Loucy (cell line): ENCODE data around the gene CPA1.

Experiments used
- H2AFZ ChIP-seq: fragments of 200-600 bp; sonication (generic); 2 replicates; pipeline ENCODE4 v1.6.0; 2016; ENCODE audit warnings: antibody characterized with exemption, mild to moderate bottlenecking, low read length, moderate library complexity
- H3F3A ChIP-seq: fragments of 200-600 bp; 2 replicates; pipeline ENCODE4 v1.6.0; 2016; ENCODE audit warnings: antibody characterized with exemption, low read depth, mild to moderate bottlenecking
- H3K27me3 ChIP-seq: fragments of 200-600 bp; sonication (generic); 2 replicates; pipeline ENCODE4 v1.6.1; 2014; ENCODE audit warnings: low read length, mild to moderate bottlenecking; ENCODE audit not compliant: insufficient read depth, poor library complexity, severe bottlenecking
- H3K36me3 ChIP-seq: fragments of 200-600 bp; sonication (generic); 2 replicates; pipeline ENCODE4 v1.6.1; 2016; ENCODE audit warnings: low read length; ENCODE audit not compliant: insufficient read depth
- H3K4me1 ChIP-seq: fragments of 200-600 bp; sonication (generic); 2 replicates; pipeline ENCODE4 v1.5.1; 2014; ENCODE audit warnings: low read length, mild to moderate bottlenecking; ENCODE audit not compliant: insufficient read depth, poor library complexity, severe bottlenecking
- H3K4me2 ChIP-seq: fragments of 200-600 bp; sonication (generic); 2 replicates; pipeline ENCODE4 v1.6.0; 2014; ENCODE audit warnings: antibody characterized with exemption, low read length, low read depth, mild to moderate bottlenecking; ENCODE audit not compliant: poor library complexity, severe bottlenecking
- H3K4me3 ChIP-seq: fragments of 200-600 bp; sonication (generic); 2 replicates; pipeline ENCODE4 v1.5.1; 2014; ENCODE audit warnings: low read length, mild to moderate bottlenecking, mixed read lengths; ENCODE audit not compliant: poor library complexity, severe bottlenecking
- H3K79me2 ChIP-seq: fragments of 200-600 bp; sonication (generic); 2 replicates; pipeline ENCODE4 v1.6.1; 2014; ENCODE audit warnings: low read length; ENCODE audit not compliant: insufficient read depth
- H3K9ac ChIP-seq: fragments of 200-600 bp; sonication (generic); 2 replicates; pipeline ENCODE4 v1.6.0; 2014; ENCODE audit warnings: mild to moderate bottlenecking, low read depth, low read length, moderate library complexity; ENCODE audit not compliant: poor library complexity, severe bottlenecking
- H3K9me2 ChIP-seq: fragments of 200-600 bp; sonication (generic); replicated peaks from 2 replicates; pipeline ENCODE4 v1.6.1; 2016; ENCODE audit warnings: low read depth, low read length, mixed read lengths
- H3K9me3 ChIP-seq: fragments of 200-600 bp; sonication (generic); 2 replicates; pipeline ENCODE4 v1.6.1; 2014; ENCODE audit warnings: mild to moderate bottlenecking, antibody characterized with exemption, low read length, low read depth; ENCODE audit not compliant: insufficient read depth
- H4K20me1 ChIP-seq: fragments of 200-600 bp; sonication (generic); 2 replicates; pipeline ENCODE4 v1.6.0; 2014; ENCODE audit warnings: antibody characterized with exemption, low read length, mild to moderate bottlenecking; ENCODE audit not compliant: insufficient read depth, poor library complexity, severe bottlenecking
- CTCF ChIP-seq: fragments of 200-600 bp; sonication (generic); conservative IDR thresholded peaks from 2 replicates; pipeline ENCODE4 v1.5.1; 2014; ENCODE audit warnings: mild to moderate bottlenecking, antibody characterized with exemption, low read length
- EZH2phosphoT487 ChIP-seq: fragments of 200-600 bp; IDR thresholded peaks from 2 replicates; pipeline ENCODE4 v1.6.1; 2018; ENCODE audit warnings: antibody characterized with exemption, mild to moderate bottlenecking, moderate library complexity, borderline replicate concordance

Gene CPA1

GRCh38 chr7:130395421-130395820, 15.1 kb downstream of the CPA1 start:
- Histone ChIP-seq H3K4me3 (no peak overlapping the region), H4K20me1 (no peaks in the 10 kb centered on the region), H2AFZ (no peak overlapping the region), H3K9me3 (no peaks in the 10 kb centered on the region), H3K9ac (peak overlapping the region; percentile 35), H3K9me2 (no peaks in the 10 kb centered on the region), H3K4me2 (peak overlapping the region; percentile 70), H3K4me1 (peaks cover 45% of the 10 kb centered on the region), H3K27me3 (no peaks in the 10 kb centered on the region), H3K36me3 (peaks cover 3% of the 10 kb centered on the region; the same call in 1 of the 2 replicates), H3K79me2 (no peaks in the 10 kb centered on the region), H3F3A (peaks cover 3% of the 10 kb centered on the region; the same call in 1 of the 2 replicates)
- TF ChIP-seq EZH2phosphoT487 (no peak), CTCF (no peak)

- Histone ChIP-seq H3K4me3 (no peak overlapping the region), H4K20me1 (no peaks in the 10 kb centered on the region), H3K79me2 (no peaks in the 10 kb centered on the region), H3K9me3 (no peaks in the 10 kb centered on the region), H3K4me1 (peaks cover 45% of the 10 kb centered on the region), H3K27me3 (no peaks in the 10 kb centered on the region), H2AFZ (no peak overlapping the region), H3F3A (peaks cover 3% of the 10 kb centered on the region; the same call in 1 of the 2 replicates), H3K9ac (no peak overlapping the region), H3K4me2 (no peak overlapping the region), H3K36me3 (peaks cover 8% of the 10 kb centered on the region; the same call in 1 of the 2 replicates), H3K9me2 (no peaks in the 10 kb centered on the region)
- TF ChIP-seq CTCF (no peak), EZH2phosphoT487 (no peak)
Measured at GRCh38 chr7:130396109-130396508, 15.8 kb downstream of the CPA1 start.

- Histone ChIP-seq H3K27me3 (no peaks in the 10 kb centered on the region), H4K20me1 (no peaks in the 10 kb centered on the region), H3F3A (peaks cover 3% of the 10 kb centered on the region; the same call in 1 of the 2 replicates), H3K4me3 (no peak overlapping the region), H2AFZ (no peak overlapping the region), H3K4me1 (peaks cover 45% of the 10 kb centered on the region), H3K9me3 (no peaks in the 10 kb centered on the region), H3K9ac (no peak overlapping the region), H3K4me2 (no peak overlapping the region), H3K79me2 (no peaks in the 10 kb centered on the region), H3K36me3 (peaks cover 11% of the 10 kb centered on the region; the same call in 1 of the 2 replicates), H3K9me2 (no peaks in the 10 kb centered on the region)
- TF ChIP-seq CTCF (no peak), EZH2phosphoT487 (no peak)
Measured at GRCh38 chr7:130397051-130397757, 16.9 kb downstream of the CPA1 start.
